H1 (cell line): ENCODE data around the gene ELP1.

Experiments used
- CBX5 ChIP-seq: fragments of 300-800, 300-1000 bp; sonication (generic); IDR thresholded peaks from 2 replicates; pipeline ENCODE4 v1.7.1; 2016; ENCODE audit warnings: antibody characterized with exemption, low read length, low read depth
- CTCF ChIP-seq, 3 experiments: IDR thresholded peaks; 1 replicate in 2 of 3; 2 replicates in 1 of 3; pipeline versions ENCODE4 v1.5.1 to v1.6.1; 2011; ENCODE audit warnings: low read length in 3 of 3, mild to moderate bottlenecking in 3 of 3, inconsistent platforms in 2 of 3, low read depth in 1 of 3, moderate library complexity in 1 of 3; ENCODE audit not compliant: insufficient read depth in 1 of 3; ENCODE audit errors: control extremely low read depth in 1 of 3
- POLR2A ChIP-seq, 2 experiments: IDR thresholded peaks; 1 replicate in 1 of 2; 2 replicates in 1 of 2; pipeline ENCODE4 v1.6.1; 2011; ENCODE audit warnings: low read depth in 2 of 2, low read length in 2 of 2, mild to moderate bottlenecking in 2 of 2; ENCODE audit errors: control extremely low read depth in 1 of 2
- POLR2AphosphoS5 ChIP-seq: IDR thresholded peaks from 2 replicates; pipeline ENCODE4 v1.6.1; 2011; ENCODE audit warnings: low read depth, low read length
- RXRA ChIP-seq: IDR thresholded peaks from 2 replicates; pipeline ENCODE4 v1.6.1; 2011; ENCODE audit warnings: low read depth, mild to moderate bottlenecking, low read length, moderate library complexity; ENCODE audit not compliant: insufficient read depth
- SIN3A ChIP-seq, 2 experiments: IDR thresholded peaks in 1 of 2; conservative IDR thresholded peaks in 1 of 2; 2 replicates each; pipeline ENCODE4 v1.6.1; 2011 to 2012; ENCODE audit warnings: low read length in 2 of 2, improper control_type of control experiment in 1 of 2, low read depth in 1 of 2, mild to moderate bottlenecking in 1 of 2
- SIX5 ChIP-seq: IDR thresholded peaks from 2 replicates; pipeline ENCODE4 v1.6.1; 2011; ENCODE audit warnings: mild to moderate bottlenecking, low read depth, low read length
- TCF12 ChIP-seq: IDR thresholded peaks from 2 replicates; pipeline ENCODE4 v1.6.1; 2011; ENCODE audit warnings: low read depth, mild to moderate bottlenecking, low read length

GRCh38 chr9:108865037-108865436 lies 68.9 kb downstream of the ELP1 start:
- TF ChIP-seq CTCF (IDR thresholded peaks at IDR 0.05; ENCODE audit: control extremely low read depth in 1 of 3, insufficient read depth in 1 of 3, low read depth in 1 of 3, low read length in 3 of 3), result no peak
- no peak for TF ChIP-seq SIN3A (conservative IDR thresholded peaks at IDR 0.05 in 1 of 2, IDR thresholded peaks at IDR 0.05 in 1 of 2; ENCODE audit: low read depth in 1 of 2, low read length in 2 of 2)
- no peak for TF ChIP-seq POLR2A (IDR thresholded peaks at IDR 0.05; ENCODE audit: control extremely low read depth in 1 of 2, low read depth in 2 of 2, low read length in 2 of 2)
- TF ChIP-seq SIX5, result no peak
- no peak for TF ChIP-seq POLR2AphosphoS5
- no peak for TF ChIP-seq RXRA
- TF ChIP-seq CBX5, result no peak
- TF ChIP-seq TCF12, result no peak
